TTC549 (cell line): ENCODE results near the gene CDKN2A.

Experiments
- FAIRE-seq: peaks from 2 replicates; lab custom pipeline; 2012; peaks lifted over from hg19 to GRCh38; lab: Jason Lieb, UNC

The CDKN2A gene

GRCh38 chr9:21993893-21994555 lies at the start of gene CDKN2A:
CDKN2A (minus strand) TSS chr9:21994392.
- no peak for FAIRE-seq

- FAIRE-seq, result no peak
These were observed 49.7 kb upstream of the CDKN2A start for GRCh38 chr9:22043928-22044327.

- FAIRE-seq, result no peak
These were observed 47.6 kb upstream of the CDKN2A start for GRCh38 chr9:22041775-22042174.

- FAIRE-seq, result no peak
These were observed 47.2 kb upstream of the CDKN2A start for GRCh38 chr9:22041344-22041743.

GRCh38 chr9:22040760-22041159 lies 46.6 kb upstream of the CDKN2A start:
- FAIRE-seq, result no peak

GRCh38 chr9:22039258-22039657 lies 45.1 kb upstream of the CDKN2A start:
- no peak for FAIRE-seq

GRCh38 chr9:22037954-22038690 lies 43.9 kb upstream of the CDKN2A start:
- FAIRE-seq, result peak; percentile 76

GRCh38 chr9:22036866-22037626 lies 42.9 kb upstream of the CDKN2A start:
- FAIRE-seq, result no peak

- no peak for FAIRE-seq
These were observed 41.4 kb upstream of the CDKN2A start for GRCh38 chr9:22035591-22036011.

GRCh38 chr9:22033012-22033630 lies 38.9 kb upstream of the CDKN2A start:
- no peak for FAIRE-seq

GRCh38 chr9:22031655-22032411 lies 37.6 kb upstream of the CDKN2A start:
- FAIRE-seq, result no peak

GRCh38 chr9:22030101-22030598 lies 36.0 kb upstream of the CDKN2A start:
- FAIRE-seq, result no peak

GRCh38 chr9:22029231-22029630 lies 35.0 kb upstream of the CDKN2A start:
- no peak for FAIRE-seq

GRCh38 chr9:22028394-22028793 lies 34.2 kb upstream of the CDKN2A start:
- FAIRE-seq, result no peak

- no peak for FAIRE-seq
These were observed 32.5 kb upstream of the CDKN2A start for GRCh38 chr9:22026696-22027095.

GRCh38 chr9:22022396-22022795 lies 28.2 kb upstream of the CDKN2A start:
- FAIRE-seq, result no peak

GRCh38 chr9:22010866-22011625 lies 16.9 kb upstream of the CDKN2A start:
- no peak for FAIRE-seq

- no peak for FAIRE-seq
These were observed 15.3 kb upstream of the CDKN2A start for GRCh38 chr9:22009506-22009867.

GRCh38 chr9:22008717-22009505 lies 14.7 kb upstream of the CDKN2A start, which contains the start of gene CDKN2B:
CDKN2B (minus strand) TSS chr9:22009305; CDS start chr9:22008953, 352 bp downstream.
- peak; percentile 73 for FAIRE-seq

GRCh38 chr9:22008384-22008716 lies 14.2 kb upstream of the CDKN2A start:
- FAIRE-seq, result no peak
